ENCODE data around the gene GAST.

DNA sequence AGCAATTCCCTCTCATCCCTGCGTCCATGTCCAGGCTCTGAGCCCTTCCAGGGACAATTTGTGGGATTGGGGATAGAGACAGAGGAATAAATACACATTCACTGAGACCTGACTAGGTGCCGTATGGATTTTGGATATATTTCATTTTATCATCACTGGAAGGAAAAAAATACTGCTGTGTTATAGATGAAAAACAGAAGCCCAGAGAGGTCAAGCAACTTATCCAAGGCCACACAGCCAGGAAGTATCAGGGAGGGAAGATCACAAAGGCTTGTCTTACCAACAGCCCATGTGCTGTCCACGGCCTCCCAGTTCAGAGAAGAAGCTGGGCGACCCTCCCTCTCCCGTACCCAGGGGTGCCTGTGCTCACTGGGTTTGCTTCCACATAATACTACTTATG is 28.4 kb downstream of the GAST start:
- TF ChIP-seq, protein P1, sequence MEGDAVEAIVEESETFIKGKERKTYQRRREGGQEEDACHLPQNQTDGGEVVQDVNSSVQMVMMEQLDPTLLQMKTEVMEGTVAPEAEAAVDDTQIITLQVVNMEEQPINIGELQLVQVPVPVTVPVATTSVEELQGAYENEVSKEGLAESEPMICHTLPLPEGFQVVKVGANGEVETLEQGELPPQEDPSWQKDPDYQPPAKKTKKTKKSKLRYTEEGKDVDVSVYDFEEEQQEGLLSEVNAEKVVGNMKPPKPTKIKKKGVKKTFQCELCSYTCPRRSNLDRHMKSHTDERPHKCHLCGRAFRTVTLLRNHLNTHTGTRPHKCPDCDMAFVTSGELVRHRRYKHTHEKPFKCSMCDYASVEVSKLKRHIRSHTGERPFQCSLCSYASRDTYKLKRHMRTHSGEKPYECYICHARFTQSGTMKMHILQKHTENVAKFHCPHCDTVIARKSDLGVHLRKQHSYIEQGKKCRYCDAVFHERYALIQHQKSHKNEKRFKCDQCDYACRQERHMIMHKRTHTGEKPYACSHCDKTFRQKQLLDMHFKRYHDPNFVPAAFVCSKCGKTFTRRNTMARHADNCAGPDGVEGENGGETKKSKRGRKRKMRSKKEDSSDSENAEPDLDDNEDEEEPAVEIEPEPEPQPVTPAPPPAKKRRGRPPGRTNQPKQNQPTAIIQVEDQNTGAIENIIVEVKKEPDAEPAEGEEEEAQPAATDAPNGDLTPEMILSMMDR (IDR thresholded peaks at IDR 0.05): no peak
- TF ChIP-seq POLR2A (IDR thresholded peaks at IDR 0.05): no peak

All from esophagus squamous epithelium (tissue), 4 donors.